ENCODE data around the gene ZSWIM8.

Gene ZSWIM8

DNA sequence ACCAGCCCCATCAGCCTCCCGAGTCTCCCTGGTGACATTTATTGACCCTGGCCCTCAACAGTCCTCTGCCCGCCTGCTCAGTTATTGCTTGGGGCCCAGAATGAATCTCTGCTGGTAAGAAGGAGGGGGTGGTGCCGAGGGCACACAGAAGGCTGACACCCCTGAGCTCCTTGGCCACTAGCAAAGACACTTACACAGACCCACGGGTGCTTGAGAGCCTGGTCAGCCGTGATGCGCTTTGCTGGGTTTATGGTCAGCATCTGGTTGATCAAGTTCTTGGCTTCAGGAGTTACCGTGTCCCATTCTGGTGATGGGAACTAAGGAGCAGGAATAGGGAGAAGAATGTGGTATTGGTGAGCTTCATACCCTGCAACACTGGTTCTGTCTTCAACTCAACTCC is 61.6 kb downstream of the ZSWIM8 start:
- DNase-seq = no peak

DNA sequence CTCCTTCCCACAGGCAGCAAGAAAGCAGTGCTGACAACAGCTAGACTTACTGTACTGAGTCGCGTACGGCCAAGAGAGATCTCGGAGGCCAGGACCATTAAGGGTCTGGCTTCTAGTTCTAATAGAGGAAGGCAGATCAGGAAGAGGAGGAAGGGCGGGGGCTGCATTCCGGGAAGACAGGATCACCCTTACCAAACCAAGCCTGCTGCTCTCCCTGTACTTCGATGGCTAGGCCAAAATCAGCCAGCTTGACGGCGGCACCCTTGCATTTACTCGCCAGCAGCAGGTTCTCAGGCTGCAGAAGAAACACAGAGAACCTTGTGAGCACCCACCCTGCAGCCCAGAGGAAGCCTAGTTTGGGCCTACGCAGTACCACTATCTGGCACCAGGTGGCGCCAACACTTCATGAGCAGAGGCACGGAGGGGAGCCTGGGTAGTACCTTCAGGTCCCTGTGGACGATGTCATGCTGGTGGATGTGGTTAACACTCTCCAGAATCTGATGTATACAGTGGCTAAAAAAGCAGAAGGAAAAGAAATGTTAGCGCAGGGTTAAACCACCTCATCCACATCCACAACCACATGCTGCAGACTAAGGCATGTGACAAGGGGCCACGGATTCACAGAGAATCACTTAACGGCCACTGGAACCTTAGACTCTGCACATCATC is 63.5 kb downstream of the ZSWIM8 start:
- peak; percentile 1 for DNase-seq

DNA sequence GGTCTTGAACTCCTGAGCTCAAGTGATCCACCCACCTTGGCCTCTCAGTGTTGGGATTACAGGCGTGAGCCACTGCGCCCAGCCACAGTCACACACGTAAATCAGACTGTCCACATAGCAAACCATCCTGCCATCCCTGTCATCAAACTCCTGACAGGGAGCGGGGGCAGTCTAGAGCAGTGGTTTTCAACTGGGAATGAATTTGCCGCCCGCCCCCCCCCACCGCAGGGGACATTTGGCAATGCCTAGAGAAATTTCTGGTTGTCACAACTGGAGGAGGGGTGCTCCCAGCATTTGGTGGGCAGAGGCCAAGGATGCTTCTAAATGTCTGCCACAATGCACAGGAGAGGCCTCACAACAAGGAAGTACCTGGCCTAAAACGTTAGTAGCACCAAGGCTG is 64.8 kb downstream of the ZSWIM8 start:
- no peak for DNase-seq

DNA sequence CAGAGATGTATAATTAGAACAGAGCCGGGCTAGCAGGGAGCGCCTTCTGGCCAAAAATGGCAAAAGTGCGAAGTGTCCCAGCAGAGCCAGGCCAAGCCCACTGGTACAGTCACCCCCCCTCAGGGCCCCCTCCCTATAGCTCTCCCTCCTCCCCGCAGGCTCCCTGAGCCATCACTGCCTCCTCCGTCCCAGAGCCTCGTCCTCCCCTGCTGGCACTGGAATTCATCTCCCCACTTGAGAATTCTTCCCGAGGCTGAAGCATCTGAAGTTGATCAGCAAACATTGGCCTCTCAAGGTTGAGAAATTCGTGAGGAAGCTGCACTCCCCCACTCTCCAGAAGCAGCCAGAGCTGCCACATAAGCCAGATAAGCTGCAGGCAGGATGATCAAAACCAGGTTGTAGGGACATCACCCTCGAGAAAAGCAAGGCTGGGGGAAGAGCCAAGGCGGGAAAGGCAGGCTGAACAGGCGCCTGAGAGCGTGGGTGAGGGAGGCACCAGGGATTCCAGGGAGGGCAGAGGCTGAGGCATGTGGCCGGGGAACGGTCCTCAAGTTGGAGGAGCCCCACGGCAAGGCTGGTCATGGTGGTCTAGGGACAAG is 65.6 kb downstream of the ZSWIM8 start:
- no peak for DNase-seq
